IPS-20b (cell line): ENCODE data around the gene LAMA2.

Source experiments
- H3K27ac ChIP-seq: one replicate; pipeline ENCODE4 v1.5.1; 2013; ENCODE audit warnings: low read length
- H3K27me3 ChIP-seq: 2 replicates; pipeline ENCODE4 v1.6.1; 2013; ENCODE audit warnings: mild to moderate bottlenecking, low read length, inconsistent platforms; ENCODE audit not compliant: insufficient read depth
- H3K36me3 ChIP-seq: 2 replicates; pipeline ENCODE4 v1.6.1; 2013; ENCODE audit warnings: low read depth, mild to moderate bottlenecking, inconsistent platforms, low read length, moderate library complexity; ENCODE audit not compliant: insufficient read depth
- H3K4me1 ChIP-seq: 2 replicates; pipeline ENCODE4 v1.6.1; 2013; ENCODE audit warnings: mild to moderate bottlenecking, control low read depth, inconsistent platforms, low read length, moderate library complexity; ENCODE audit not compliant: insufficient read depth
- H3K4me3 ChIP-seq: 2 replicates; pipeline ENCODE4 v1.5.1; 2013; ENCODE audit warnings: mild to moderate bottlenecking, low read length, inconsistent platforms
- H3K9ac ChIP-seq: 2 replicates; pipeline ENCODE4 v1.6.1; 2013; ENCODE audit warnings: low read depth, mild to moderate bottlenecking, inconsistent platforms, low read length, moderate library complexity
- H3K9me3 ChIP-seq: 2 replicates; pipeline ENCODE4 v1.6.1; 2013; ENCODE audit warnings: mild to moderate bottlenecking, low read depth, low read length, inconsistent platforms; ENCODE audit not compliant: insufficient read depth

Gene LAMA2

GRCh38 chr6:129416337-129416990 is 533.5 kb downstream of the LAMA2 start:
- H3K27me3 ChIP-seq = no peaks in the 10 kb centered on the region
- no peak overlapping the region for H3K9ac ChIP-seq
- H3K9me3 ChIP-seq = no peaks in the 10 kb centered on the region
- H3K4me1 ChIP-seq = no peaks in the 10 kb centered on the region
- H3K27ac ChIP-seq = no peak overlapping the region
- no peak overlapping the region for H3K4me3 ChIP-seq
- no peaks in the 10 kb centered on the region for H3K36me3 ChIP-seq

GRCh38 chr6:129417416-129418086 is 534.6 kb downstream of the LAMA2 start:
- no peak overlapping the region for H3K9ac ChIP-seq
- H3K27ac ChIP-seq = no peak overlapping the region
- no peaks in the 10 kb centered on the region for H3K4me1 ChIP-seq
- H3K4me3 ChIP-seq = no peak overlapping the region
- H3K27me3 ChIP-seq = no peaks in the 10 kb centered on the region
- H3K9me3 ChIP-seq = no peaks in the 10 kb centered on the region
- no peaks in the 10 kb centered on the region for H3K36me3 ChIP-seq

- H3K27ac ChIP-seq = no peak overlapping the region
- H3K27me3 ChIP-seq = no peaks in the 10 kb centered on the region
- H3K4me3 ChIP-seq = no peak overlapping the region
- no peaks in the 10 kb centered on the region for H3K4me1 ChIP-seq
- H3K9me3 ChIP-seq = no peaks in the 10 kb centered on the region
- no peaks in the 10 kb centered on the region for H3K36me3 ChIP-seq
- H3K9ac ChIP-seq = no peak overlapping the region
Observed at GRCh38 chr6:129419324-129419723, 536.4 kb downstream of the LAMA2 start.

GRCh38 chr6:129426343-129426742 is 543.4 kb downstream of the LAMA2 start:
- H3K36me3 ChIP-seq = no peaks in the 10 kb centered on the region
- H3K27me3 ChIP-seq = no peaks in the 10 kb centered on the region
- no peak overlapping the region for H3K9ac ChIP-seq
- H3K4me3 ChIP-seq = no peak overlapping the region
- no peak overlapping the region for H3K27ac ChIP-seq
- no peaks in the 10 kb centered on the region for H3K9me3 ChIP-seq
- H3K4me1 ChIP-seq = no peaks in the 10 kb centered on the region

- Histone ChIP-seq H3K4me3 (no peak overlapping the region), H3K4me1 (no peaks in the 10 kb centered on the region), H3K9me3 (no peaks in the 10 kb centered on the region), H3K36me3 (no peaks in the 10 kb centered on the region), H3K27ac (no peak overlapping the region), H3K27me3 (no peaks in the 10 kb centered on the region), H3K9ac (no peak overlapping the region)
Observed at GRCh38 chr6:129429956-129430355, 547.0 kb downstream of the LAMA2 start.

- no peak overlapping the region for H3K27ac ChIP-seq
- H3K9me3 ChIP-seq = no peaks in the 10 kb centered on the region
- H3K36me3 ChIP-seq = no peaks in the 10 kb centered on the region
- no peaks in the 10 kb centered on the region for H3K27me3 ChIP-seq
- no peak overlapping the region for H3K9ac ChIP-seq
- H3K4me3 ChIP-seq = no peak overlapping the region
- no peaks in the 10 kb centered on the region for H3K4me1 ChIP-seq
Observed at GRCh38 chr6:129432738-129433137, 549.8 kb downstream of the LAMA2 start.

- Histone ChIP-seq H3K4me1 (no peaks in the 10 kb centered on the region), H3K9me3 (no peaks in the 10 kb centered on the region), H3K27ac (no peak overlapping the region), H3K36me3 (no peaks in the 10 kb centered on the region), H3K27me3 (no peaks in the 10 kb centered on the region), H3K9ac (no peak overlapping the region), H3K4me3 (no peak overlapping the region)
Observed at GRCh38 chr6:129434091-129434490, 551.2 kb downstream of the LAMA2 start.

GRCh38 chr6:129440691-129441090 is 557.8 kb downstream of the LAMA2 start:
- Histone ChIP-seq H3K36me3 (no peaks in the 10 kb centered on the region), H3K27me3 (no peaks in the 10 kb centered on the region), H3K9me3 (no peaks in the 10 kb centered on the region), H3K27ac (no peak overlapping the region), H3K4me1 (peaks cover 14% of the 10 kb centered on the region; the same call in 1 of the 2 replicates), H3K9ac (peak overlapping the region; percentile 11), H3K4me3 (peak overlapping the region; percentile 14)

GRCh38 chr6:129444683-129445082 is 561.7 kb downstream of the LAMA2 start:
- Histone ChIP-seq H3K4me1 (peaks cover 24% of the 10 kb centered on the region; the same call in 1 of the 2 replicates), H3K9ac (no peak overlapping the region), H3K36me3 (no peaks in the 10 kb centered on the region), H3K9me3 (no peaks in the 10 kb centered on the region), H3K4me3 (no peak overlapping the region), H3K27me3 (no peaks in the 10 kb centered on the region), H3K27ac (no peak overlapping the region)

GRCh38 chr6:129446272-129447197 is 563.6 kb downstream of the LAMA2 start:
- H3K27me3 ChIP-seq = no peaks in the 10 kb centered on the region
- H3K9me3 ChIP-seq = no peaks in the 10 kb centered on the region
- H3K4me1 ChIP-seq = peaks cover 9% of the 10 kb centered on the region; the same call in 1 of the 2 replicates
- H3K36me3 ChIP-seq = no peaks in the 10 kb centered on the region
- H3K9ac ChIP-seq = no peak overlapping the region
- no peak overlapping the region for H3K27ac ChIP-seq
- H3K4me3 ChIP-seq = no peak overlapping the region

GRCh38 chr6:129447198-129447565 is 564.2 kb downstream of the LAMA2 start:
- Histone ChIP-seq H3K4me1 (peaks cover 9% of the 10 kb centered on the region; the same call in 1 of the 2 replicates), H3K4me3 (no peak overlapping the region), H3K27ac (no peak overlapping the region), H3K9me3 (no peaks in the 10 kb centered on the region), H3K27me3 (no peaks in the 10 kb centered on the region), H3K36me3 (no peaks in the 10 kb centered on the region), H3K9ac (no peak overlapping the region)
